ENCODE data around the gene DNTTIP2. TPM values are rescaled to one million over a fixed set of nuclear protein-coding genes. Genes with fewer than 3 reads are reported as not detected.

DNTTIP2 gene
- total RNA-seq, 2 donors from 2014 or later, result 56.2 to 74.7 TPM

DNA sequence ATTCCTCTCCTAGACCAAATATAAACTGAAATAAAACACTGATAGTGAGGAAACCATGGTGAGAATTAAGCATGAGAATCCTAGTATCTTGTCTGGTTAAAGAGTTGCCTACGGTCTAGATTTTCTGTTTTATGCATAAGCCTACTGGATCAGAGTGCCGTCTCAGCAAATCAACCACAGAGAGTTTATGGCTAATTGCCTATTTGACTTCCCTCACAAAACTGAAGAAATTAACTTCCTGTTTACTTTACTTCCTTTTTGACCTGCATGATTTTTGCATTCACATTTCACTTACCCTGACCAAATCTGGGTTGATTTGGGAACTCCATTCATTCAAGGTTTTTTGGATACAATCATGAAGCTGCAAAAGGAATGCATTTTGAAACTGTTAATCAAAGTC lies 25.2 kb upstream of the DNTTIP2 start:
- H3K4me3 Mint-ChIP-seq, result no peak overlapping the region
- Histone ChIP-seq H3K36me3 (ENCODE audit: control insufficient read depth, insufficient read depth, low read length) (no peaks in the 10 kb centered on the region), H3K4me1 (ENCODE audit: control insufficient read depth, insufficient read depth, low read length) (no peaks in the 10 kb centered on the region), H3K9ac (ENCODE audit: extremely low read depth, low read length, poor library complexity, severe bottlenecking) (no peak overlapping the region), H3K4me3 (ENCODE audit: low read length) (no peak overlapping the region), H3K27me3 (ENCODE audit: control insufficient read depth, insufficient read depth, low read length, poor library complexity, severe bottlenecking) (no peaks in the 10 kb centered on the region), H3K27ac (ENCODE audit: low read depth, low read length) (no peak overlapping the region), H3K9me3 (ENCODE audit: control insufficient read depth, low read length) (no peaks in the 10 kb centered on the region)
- H3K9me3 Mint-ChIP-seq, result no peaks in the 10 kb centered on the region
- peaks cover 6% of the 10 kb centered on the region for H3K36me3 Mint-ChIP-seq (ENCODE audit: low read depth)
- no peak overlapping the region for H3K27ac Mint-ChIP-seq
- no peak for DNase-seq
- TF ChIP-seq, protein P1, sequence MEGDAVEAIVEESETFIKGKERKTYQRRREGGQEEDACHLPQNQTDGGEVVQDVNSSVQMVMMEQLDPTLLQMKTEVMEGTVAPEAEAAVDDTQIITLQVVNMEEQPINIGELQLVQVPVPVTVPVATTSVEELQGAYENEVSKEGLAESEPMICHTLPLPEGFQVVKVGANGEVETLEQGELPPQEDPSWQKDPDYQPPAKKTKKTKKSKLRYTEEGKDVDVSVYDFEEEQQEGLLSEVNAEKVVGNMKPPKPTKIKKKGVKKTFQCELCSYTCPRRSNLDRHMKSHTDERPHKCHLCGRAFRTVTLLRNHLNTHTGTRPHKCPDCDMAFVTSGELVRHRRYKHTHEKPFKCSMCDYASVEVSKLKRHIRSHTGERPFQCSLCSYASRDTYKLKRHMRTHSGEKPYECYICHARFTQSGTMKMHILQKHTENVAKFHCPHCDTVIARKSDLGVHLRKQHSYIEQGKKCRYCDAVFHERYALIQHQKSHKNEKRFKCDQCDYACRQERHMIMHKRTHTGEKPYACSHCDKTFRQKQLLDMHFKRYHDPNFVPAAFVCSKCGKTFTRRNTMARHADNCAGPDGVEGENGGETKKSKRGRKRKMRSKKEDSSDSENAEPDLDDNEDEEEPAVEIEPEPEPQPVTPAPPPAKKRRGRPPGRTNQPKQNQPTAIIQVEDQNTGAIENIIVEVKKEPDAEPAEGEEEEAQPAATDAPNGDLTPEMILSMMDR (conservative IDR thresholded peaks at IDR 0.05), result no peak
- WGBS, 2 experiments (ENCODE audit: insufficient coverage in 1 of 2, insufficient read length in 1 of 2), result 91 to 93% methylated on average over 2 of the region's 2 CpGs
- peaks cover 3% of the 10 kb centered on the region for H3K27me3 Mint-ChIP-seq (ENCODE audit: insufficient read depth)
- peaks cover 10% of the 10 kb centered on the region for H3K4me1 Mint-ChIP-seq

GRCh38 chr1:93900723-93901504 lies 21.9 kb upstream of the DNTTIP2 start:
- Histone ChIP-seq H3K27me3 (ENCODE audit: control insufficient read depth, insufficient read depth, low read length, poor library complexity, severe bottlenecking) (no peaks in the 10 kb centered on the region), H3K36me3 (ENCODE audit: control insufficient read depth, insufficient read depth, low read length) (peaks cover 13% of the 10 kb centered on the region), H3K27ac (ENCODE audit: low read depth, low read length) (no peak overlapping the region), H3K9me3 (ENCODE audit: control insufficient read depth, low read length) (no peaks in the 10 kb centered on the region), H3K4me3 (ENCODE audit: low read length) (no peak overlapping the region), H3K4me1 (ENCODE audit: control insufficient read depth, insufficient read depth, low read length) (no peaks in the 10 kb centered on the region), H3K9ac (ENCODE audit: extremely low read depth, low read length, poor library complexity, severe bottlenecking) (no peak overlapping the region)
- no peaks in the 10 kb centered on the region for H3K9me3 Mint-ChIP-seq
- no peak for DNase-seq
- H3K4me1 Mint-ChIP-seq, result no peaks in the 10 kb centered on the region
- no peaks in the 10 kb centered on the region for H3K27me3 Mint-ChIP-seq (ENCODE audit: insufficient read depth)
- H3K27ac Mint-ChIP-seq, result no peak overlapping the region
- no peak overlapping the region for H3K4me3 Mint-ChIP-seq
- peaks cover 14% of the 10 kb centered on the region for H3K36me3 Mint-ChIP-seq (ENCODE audit: low read depth)
- TF ChIP-seq, protein P1 (conservative IDR thresholded peaks at IDR 0.05), result no peak
- 94 to 100% methylated on average over 2 to 3 of the region's 3 CpGs for WGBS, 2 experiments (ENCODE audit: insufficient coverage in 1 of 2, insufficient read length in 1 of 2)

- Mint-ChIP-seq H3K4me3 (no peak overlapping the region), H3K27me3 (ENCODE audit: insufficient read depth) (no peaks in the 10 kb centered on the region)
- 85 to 92% methylated on average over 2 of the region's 3 CpGs for WGBS, 2 experiments (ENCODE audit: insufficient coverage in 1 of 2, insufficient read length in 1 of 2)
These were observed 20.7 kb upstream of the DNTTIP2 start for GRCh38 chr1:93899543-93900207.

More at GRCh38 chr1:93899543-93900207, 20.7 kb upstream of the DNTTIP2 start:
- H3K4me1 ChIP-seq (ENCODE audit: control insufficient read depth, insufficient read depth, low read length), result no peaks in the 10 kb centered on the region
- Mint-ChIP-seq H3K27ac (no peak overlapping the region), H3K4me1 (no peaks in the 10 kb centered on the region), H3K9me3 (no peaks in the 10 kb centered on the region), H3K36me3 (ENCODE audit: low read depth) (peaks cover 19% of the 10 kb centered on the region)
- H3K36me3 ChIP-seq (ENCODE audit: control insufficient read depth, insufficient read depth, low read length), result peaks cover 13% of the 10 kb centered on the region
- H3K27me3 ChIP-seq (ENCODE audit: control insufficient read depth, insufficient read depth, low read length, poor library complexity, severe bottlenecking), result no peaks in the 10 kb centered on the region
- TF ChIP-seq, protein P1 (conservative IDR thresholded peaks at IDR 0.05), result no peak
- no peaks in the 10 kb centered on the region for H3K9me3 ChIP-seq (ENCODE audit: control insufficient read depth, low read length)
- no peak for DNase-seq
- H3K4me3 ChIP-seq (ENCODE audit: low read length), result no peak overlapping the region
- H3K9ac ChIP-seq (ENCODE audit: extremely low read depth, low read length, poor library complexity, severe bottlenecking), result no peak overlapping the region
- H3K27ac ChIP-seq (ENCODE audit: low read depth, low read length), result no peak overlapping the region
